Liver (tissue), 3 donors: ENCODE measurements around the gene CHPT1.

ENCODE experiments used
- EGR1 ChIP-seq, 2 donors: IDR thresholded peaks; 2 replicates each; pipeline ENCODE4 v1.6.1; 2016 to 2018; ENCODE audit warnings: antibody characterized with exemption in 2 of 2, low read depth in 2 of 2
- HNF4G ChIP-seq: IDR thresholded peaks from 2 replicates; pipeline ENCODE4 v1.6.1; 2016; ENCODE audit warnings: antibody characterized with exemption
- YY1 ChIP-seq: IDR thresholded peaks from 2 replicates; pipeline ENCODE4 v1.6.1; 2016; ENCODE audit warnings: antibody characterized with exemption, mild to moderate bottlenecking
- TF ChIP-seq, protein P1 (sequence below): fragments of 150-350 bp; IDR thresholded peaks from 2 replicates; pipeline ENCODE4 v1.5.1; 2017; ENCODE audit warnings: improper control_type of control experiment, low read depth, low read length; ENCODE audit not compliant: missing input control
- donor health status: healthy.
- donor health status: healthy.

DNA sequence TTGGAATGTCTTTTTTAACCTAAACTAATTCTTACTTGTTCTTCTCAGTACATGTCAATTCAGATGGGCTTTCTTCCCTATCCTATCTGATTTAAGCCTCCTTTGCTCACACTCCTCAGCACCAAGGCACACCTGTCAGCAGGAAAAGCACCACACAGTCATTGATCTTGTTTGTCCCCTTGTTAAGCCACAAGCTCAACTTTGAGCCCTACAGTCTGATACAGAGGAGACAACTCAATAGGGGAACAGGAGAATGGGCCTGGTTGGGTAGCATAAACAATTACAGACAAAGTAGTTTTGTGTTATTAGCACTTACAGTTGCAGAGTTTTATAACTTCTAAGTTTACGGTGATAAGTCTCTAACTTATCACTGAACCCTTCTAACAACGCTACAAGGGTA lies 71.3 kb downstream of the CHPT1 start:
- TF ChIP-seq, protein P1, sequence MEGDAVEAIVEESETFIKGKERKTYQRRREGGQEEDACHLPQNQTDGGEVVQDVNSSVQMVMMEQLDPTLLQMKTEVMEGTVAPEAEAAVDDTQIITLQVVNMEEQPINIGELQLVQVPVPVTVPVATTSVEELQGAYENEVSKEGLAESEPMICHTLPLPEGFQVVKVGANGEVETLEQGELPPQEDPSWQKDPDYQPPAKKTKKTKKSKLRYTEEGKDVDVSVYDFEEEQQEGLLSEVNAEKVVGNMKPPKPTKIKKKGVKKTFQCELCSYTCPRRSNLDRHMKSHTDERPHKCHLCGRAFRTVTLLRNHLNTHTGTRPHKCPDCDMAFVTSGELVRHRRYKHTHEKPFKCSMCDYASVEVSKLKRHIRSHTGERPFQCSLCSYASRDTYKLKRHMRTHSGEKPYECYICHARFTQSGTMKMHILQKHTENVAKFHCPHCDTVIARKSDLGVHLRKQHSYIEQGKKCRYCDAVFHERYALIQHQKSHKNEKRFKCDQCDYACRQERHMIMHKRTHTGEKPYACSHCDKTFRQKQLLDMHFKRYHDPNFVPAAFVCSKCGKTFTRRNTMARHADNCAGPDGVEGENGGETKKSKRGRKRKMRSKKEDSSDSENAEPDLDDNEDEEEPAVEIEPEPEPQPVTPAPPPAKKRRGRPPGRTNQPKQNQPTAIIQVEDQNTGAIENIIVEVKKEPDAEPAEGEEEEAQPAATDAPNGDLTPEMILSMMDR, result no peak
- TF ChIP-seq HNF4G (no peak), YY1 (no peak), EGR1 (IDR thresholded peaks at IDR 0.05; ENCODE audit: low read depth in 2 of 2) (no peak)
